IMR-90 (cell line): Measurements from ENCODE around the gene AMFR. TPM values are rescaled to one million over a fixed set of nuclear protein-coding genes. Genes with fewer than 3 reads are reported as not detected.

ENCODE experiments used
- ATAC-seq: fragments of 200-7000 bp; cut with Tn5 transposase; 2 replicates; pipeline ENCODE4 v1.9.1; 2020; ENCODE audit warnings: low read depth, mild to moderate bottlenecking, moderate library complexity
- BruUV-seq: library from RNA; stranded (reverse); fragments of 400-500 nt; replicated peaks from 2 replicates; lab custom pipeline; 2021; lab: Mats Ljungman, UMichigan
- CTCF ChIA-PET: fragments of 300-600 bp; formaldehyde crosslinking; extraction: SDS; loops from one replicate; lab custom pipeline; 2021; ENCODE audit warnings: antibody characterized with exemption; lab: Yijun Ruan, JAX
- POLR2A ChIA-PET: fragments of 300-600 bp; sonication (Branson Sonifier 250); formaldehyde crosslinking; loops from one replicate; lab custom pipeline; 2022; ENCODE audit warnings: antibody characterized with exemption; ENCODE audit not compliant: unreplicated experiment; lab: Charles Lee
- DNase-seq: peaks from one replicate; pipeline ENCODE4 v3.0.0; 2013
- H2AFZ ChIP-seq: replicated peaks from 2 replicates; pipeline ENCODE3; 2013; ENCODE audit warnings: low read length, mild to moderate bottlenecking; ENCODE audit not compliant: poor library complexity
- H2AK5ac ChIP-seq: 2 replicates; pipeline ENCODE4 v1.6.1; 2013; ENCODE audit warnings: low read depth, low read length, inconsistent platforms
- H2AK9ac ChIP-seq: replicated peaks from 2 replicates; pipeline ENCODE3; 2013; ENCODE audit warnings: mild to moderate bottlenecking, low read depth, low read length, moderate library complexity; ENCODE audit not compliant: poor library complexity
- H2BK120ac ChIP-seq: 2 replicates; pipeline ENCODE4 v1.6.1; 2013; ENCODE audit warnings: low read depth, low read length, inconsistent platforms
- H2BK15ac ChIP-seq: 3 replicates; pipeline ENCODE4 v1.6.1; 2013; ENCODE audit warnings: low read depth, low read length, inconsistent platforms
- H2BK20ac ChIP-seq: 2 replicates; pipeline ENCODE4 v1.6.1; 2013; ENCODE audit warnings: low read depth, mild to moderate bottlenecking, inconsistent platforms, low read length, moderate library complexity
- H2BK5ac ChIP-seq: 2 replicates; pipeline ENCODE4 v1.6.1; 2013; ENCODE audit warnings: mild to moderate bottlenecking, low read depth, low read length, inconsistent platforms; ENCODE audit not compliant: poor library complexity, severe bottlenecking
- H3K14ac ChIP-seq: replicated peaks from 2 replicates; pipeline ENCODE4 v1.6.1; 2013; ENCODE audit warnings: low read depth, low read length, inconsistent platforms
- H3K18ac ChIP-seq: 2 replicates; pipeline ENCODE4 v1.6.1; 2013; ENCODE audit warnings: low read depth, low read length, control low read depth
- H3K23ac ChIP-seq: 2 replicates; pipeline ENCODE4 v1.6.1; 2013; ENCODE audit warnings: low read depth, low read length, inconsistent platforms
- H3K27ac ChIP-seq: 2 replicates; pipeline ENCODE4 v1.5.1; 2013; ENCODE audit warnings: mild to moderate bottlenecking, control low read depth, low read length; ENCODE audit not compliant: insufficient read depth
- H3K27me3 ChIP-seq: 2 replicates; pipeline ENCODE4 v1.6.1; 2013; ENCODE audit warnings: low read length; ENCODE audit not compliant: control insufficient read depth, insufficient read depth
- H3K36me3 ChIP-seq: 2 replicates; pipeline ENCODE4 v1.6.1; 2013; ENCODE audit warnings: low read length, mixed read lengths; ENCODE audit not compliant: control insufficient read depth, insufficient read depth
- H3K4ac ChIP-seq: 2 replicates; pipeline ENCODE4 v1.6.1; 2013; ENCODE audit warnings: low read depth, low read length, inconsistent platforms
- H3K4me1 ChIP-seq: 2 replicates; pipeline ENCODE4 v1.6.1; 2013; ENCODE audit warnings: low read length, mixed read lengths; ENCODE audit not compliant: control insufficient read depth, insufficient read depth
- H3K4me2 ChIP-seq: 2 replicates; pipeline ENCODE4 v1.6.1; 2013; ENCODE audit warnings: low read depth, mild to moderate bottlenecking, control low read depth, low read length, moderate library complexity
- H3K4me3 ChIP-seq: 2 replicates; pipeline ENCODE4 v1.5.1; 2013; ENCODE audit warnings: low read depth, mild to moderate bottlenecking, control low read depth, low read length, moderate library complexity; ENCODE audit not compliant: insufficient read depth
- H3K56ac ChIP-seq: 2 replicates; pipeline ENCODE4 v1.6.1; 2013; ENCODE audit warnings: low read length, inconsistent platforms; ENCODE audit not compliant: insufficient read depth; ENCODE audit errors: extremely low read depth
- H3K79me1 ChIP-seq, 2 experiments: 2 replicates each; pipeline ENCODE4 v1.6.1; 2013; ENCODE audit warnings: low read length in 2 of 2, inconsistent platforms in 1 of 2, low read depth in 1 of 2
- H3K9ac ChIP-seq: 2 replicates; pipeline ENCODE4 v1.6.1; 2013; ENCODE audit warnings: low read depth, low read length, control low read depth
- H3K9me1 ChIP-seq: 2 replicates; pipeline ENCODE4 v1.6.1; 2013; ENCODE audit warnings: low read length, inconsistent platforms; ENCODE audit not compliant: insufficient read depth
- H3K9me3 ChIP-seq: 2 replicates; pipeline ENCODE4 v1.6.1; 2013; ENCODE audit warnings: low read length; ENCODE audit not compliant: control insufficient read depth, insufficient read depth
- H4K20me1 ChIP-seq: 2 replicates; pipeline ENCODE4 v1.6.1; 2013; ENCODE audit warnings: low read length, inconsistent platforms; ENCODE audit not compliant: insufficient read depth
- H4K5ac ChIP-seq: 2 replicates; pipeline ENCODE4 v1.6.1; 2013; ENCODE audit warnings: mild to moderate bottlenecking, low read depth, low read length, control low read depth
- H4K8ac ChIP-seq, 2 experiments: 2 replicates each; pipeline ENCODE4 v1.6.1; 2013; ENCODE audit warnings: low read depth in 2 of 2, low read length in 2 of 2, control low read depth in 1 of 2, inconsistent platforms in 1 of 2
- H4K91ac ChIP-seq: 2 replicates; pipeline ENCODE4 v1.6.1; 2013; ENCODE audit warnings: low read depth, low read length, inconsistent platforms; ENCODE audit not compliant: insufficient read depth
- BHLHE40 ChIP-seq: fragments of 150-350 bp; IDR thresholded peaks from 2 replicates; pipeline ENCODE4 v1.6.1; 2016; ENCODE audit warnings: mild to moderate bottlenecking, low read depth, low read length
- CEBPB ChIP-seq: IDR thresholded peaks from 2 replicates; pipeline ENCODE4 v1.6.1; 2012; ENCODE audit warnings: low read depth, low read length, improper control_type of control experiment
- CHD1 ChIP-seq: IDR thresholded peaks from 2 replicates; pipeline ENCODE4 v1.6.1; 2012; ENCODE audit warnings: low read depth, low read length, improper control_type of control experiment
- FOS ChIP-seq: fragments of 150-350 bp; IDR thresholded peaks from 2 replicates; pipeline ENCODE4 v1.6.1; 2016; ENCODE audit warnings: low read depth, low read length
- MAFK ChIP-seq: IDR thresholded peaks from 2 replicates; pipeline ENCODE4 v1.6.1; 2012; ENCODE audit warnings: low read depth, low read length, improper control_type of control experiment
- MAZ ChIP-seq: IDR thresholded peaks from 2 replicates; pipeline ENCODE4 v1.6.1; 2012; ENCODE audit warnings: low read depth, mild to moderate bottlenecking, low read length, improper control_type of control experiment, moderate library complexity, borderline replicate concordance
- MXI1 ChIP-seq: IDR thresholded peaks from 2 replicates; pipeline ENCODE4 v1.6.1; 2012; ENCODE audit warnings: low read depth, mild to moderate bottlenecking, low read length, moderate library complexity, borderline replicate concordance
- NFE2L2 ChIP-seq: fragments of 150-350 bp; IDR thresholded peaks from 2 replicates; pipeline ENCODE4 v1.6.1; 2016; ENCODE audit warnings: low read depth, mild to moderate bottlenecking, low read length
- POLR2A ChIP-seq: IDR thresholded peaks from 2 replicates; pipeline ENCODE4 v1.6.1; 2012; ENCODE audit warnings: mild to moderate bottlenecking, low read depth, low read length
- RAD21 ChIP-seq: IDR thresholded peaks from 2 replicates; pipeline ENCODE4 v1.6.1; 2012; ENCODE audit warnings: low read length, improper control_type of control experiment
- RCOR1 ChIP-seq: IDR thresholded peaks from 2 replicates; pipeline ENCODE4 v1.6.1; 2012; ENCODE audit warnings: mild to moderate bottlenecking, low read length, improper control_type of control experiment; ENCODE audit not compliant: insufficient replicate concordance
- RFX5 ChIP-seq: IDR thresholded peaks from 2 replicates; pipeline ENCODE4 v1.8.0; 2012; ENCODE audit warnings: low read depth, mild to moderate bottlenecking, low read length, moderate library complexity
- dilution Hi-C: fragments of 300-500 bp; cut with HindIII; formaldehyde crosslinking; loops from one replicate; pipeline ENCODE4 v1.14.3; 2018; ENCODE audit warnings: low sequenced_read_pairs; ENCODE audit not compliant: unreplicated experiment
- in situ Hi-C: fragments of 300-500 bp; cut with MboI; formaldehyde crosslinking; loops from 3 replicates; pipeline ENCODE4 v1.14.3; 2019; ENCODE audit warnings: low sequenced_read_pairs, inconsistent platforms, mixed read lengths
- intact Hi-C: fragments of 100-400 bp; cut with micrococcal nuclease; formaldehyde crosslinking; loops from 2 replicates; pipeline ENCODE4 v1.10.0; 2022
- polyA plus RNA-seq, 3 experiments: library from polyadenylated mRNA; depleted of rRNA; stranded (reverse); fragments of >200 nt; gene quantifications; 2 replicates each; pipeline ENCODE4 v1.2.3, GENCODE V29; 2012; ENCODE audit warnings: low replicate concordance in 1 of 3
- total RNA-seq: library from RNA; depleted of rRNA; stranded (reverse); fragments of >200 nt; gene quantifications from 2 replicates; pipeline ENCODE4 v1.2.3, GENCODE V29; 2012
- TF ChIP-seq, protein P1 (sequence below): fragments of 150-350 bp; IDR thresholded peaks from 2 replicates; pipeline ENCODE4 v1.6.1; 2016; ENCODE audit warnings: low read depth, mild to moderate bottlenecking, low read length, moderate library complexity, borderline replicate concordance
- TF ChIP-seq, protein P2 (sequence below): conservative IDR thresholded peaks from 2 replicates; pipeline ENCODE4 v1.5.1; 2012; ENCODE audit warnings: mild to moderate bottlenecking, low read depth, low read length, improper control_type of control experiment
- TF ChIP-seq, protein P3 (sequence below): fragments of 150-350 bp; IDR thresholded peaks from 2 replicates; pipeline ENCODE4 v1.6.1; 2017; ENCODE audit warnings: mild to moderate bottlenecking, antibody characterized with exemption, low read length, low read depth

The AMFR gene
- total and polyA plus RNA-seq, 2 of the 4 experiments (the other 2 are of a cell fraction): 60.7 to 216 TPM

DNA sequence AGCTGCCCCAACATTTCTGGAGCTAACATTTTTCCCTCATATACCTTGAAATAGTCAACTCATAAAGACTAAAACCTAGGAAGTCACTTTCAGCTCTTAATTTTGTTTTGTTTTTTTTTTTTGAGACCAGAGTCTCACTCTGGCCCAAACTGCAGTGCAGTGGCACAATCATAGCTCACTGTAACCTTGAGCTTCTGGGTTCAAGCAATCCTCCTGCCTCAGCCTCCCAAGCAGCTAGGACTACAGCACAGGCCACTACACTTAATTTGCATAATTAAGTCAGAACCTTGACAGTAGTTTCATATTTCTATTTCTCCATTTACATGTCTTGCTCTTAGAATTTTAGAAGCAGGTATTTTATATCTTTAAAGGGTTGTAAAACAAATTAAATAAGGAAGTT lies 4.7 kb downstream of the AMFR start:
- Histone ChIP-seq H3K27ac (no peak overlapping the region), H2AK5ac (no peak overlapping the region), H2BK15ac (no peak overlapping the region), H3K4me2 (no peak overlapping the region), H2BK120ac (no peak overlapping the region), H3K56ac (no peak overlapping the region), H2AFZ (no peak overlapping the region), H3K27me3 (no peaks in the 10 kb centered on the region), H3K23ac (no peak overlapping the region), H4K91ac (no peak overlapping the region), H3K9me3 (no peaks in the 10 kb centered on the region), H3K36me3 (no peaks in the 10 kb centered on the region), H3K4ac (no peak overlapping the region), H3K18ac (no peak overlapping the region), H3K14ac (no peak overlapping the region), H3K4me1 (peaks cover 16% of the 10 kb centered on the region), H4K20me1 (peaks cover 52% of the 10 kb centered on the region), H2BK5ac (no peak overlapping the region), H3K79me1 (peaks cover 11 to 66% of the 10 kb centered on the region in 2 experiments), H3K4me3 (no peak overlapping the region), H2AK9ac (no peak overlapping the region), H3K9me1 (peaks cover 20% of the 10 kb centered on the region), H2BK20ac (no peak overlapping the region), H4K8ac (no peak overlapping the region), H3K9ac (no peak overlapping the region), H4K5ac (no peak overlapping the region)
- CTCF ChIA-PET: no interaction called here
- in situ Hi-C loops: no loop called here
- dilution Hi-C loops: no loop called here
- no TSS peak for BruUV-seq
- intact Hi-C loops: no loop called here
- TF ChIP-seq POLR2A (no peak), NFE2L2 (no peak), RFX5 (no peak), BHLHE40 (no peak), RAD21 (no peak), MAZ (no peak), MXI1 (no peak), CHD1 (no peak), FOS (no peak), MAFK (no peak), CEBPB (no peak), RCOR1 (no peak)
- TF ChIP-seq, protein P1, sequence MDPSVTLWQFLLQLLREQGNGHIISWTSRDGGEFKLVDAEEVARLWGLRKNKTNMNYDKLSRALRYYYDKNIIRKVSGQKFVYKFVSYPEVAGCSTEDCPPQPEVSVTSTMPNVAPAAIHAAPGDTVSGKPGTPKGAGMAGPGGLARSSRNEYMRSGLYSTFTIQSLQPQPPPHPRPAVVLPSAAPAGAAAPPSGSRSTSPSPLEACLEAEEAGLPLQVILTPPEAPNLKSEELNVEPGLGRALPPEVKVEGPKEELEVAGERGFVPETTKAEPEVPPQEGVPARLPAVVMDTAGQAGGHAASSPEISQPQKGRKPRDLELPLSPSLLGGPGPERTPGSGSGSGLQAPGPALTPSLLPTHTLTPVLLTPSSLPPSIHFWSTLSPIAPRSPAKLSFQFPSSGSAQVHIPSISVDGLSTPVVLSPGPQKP: no peak
- TF ChIP-seq, protein P2, sequence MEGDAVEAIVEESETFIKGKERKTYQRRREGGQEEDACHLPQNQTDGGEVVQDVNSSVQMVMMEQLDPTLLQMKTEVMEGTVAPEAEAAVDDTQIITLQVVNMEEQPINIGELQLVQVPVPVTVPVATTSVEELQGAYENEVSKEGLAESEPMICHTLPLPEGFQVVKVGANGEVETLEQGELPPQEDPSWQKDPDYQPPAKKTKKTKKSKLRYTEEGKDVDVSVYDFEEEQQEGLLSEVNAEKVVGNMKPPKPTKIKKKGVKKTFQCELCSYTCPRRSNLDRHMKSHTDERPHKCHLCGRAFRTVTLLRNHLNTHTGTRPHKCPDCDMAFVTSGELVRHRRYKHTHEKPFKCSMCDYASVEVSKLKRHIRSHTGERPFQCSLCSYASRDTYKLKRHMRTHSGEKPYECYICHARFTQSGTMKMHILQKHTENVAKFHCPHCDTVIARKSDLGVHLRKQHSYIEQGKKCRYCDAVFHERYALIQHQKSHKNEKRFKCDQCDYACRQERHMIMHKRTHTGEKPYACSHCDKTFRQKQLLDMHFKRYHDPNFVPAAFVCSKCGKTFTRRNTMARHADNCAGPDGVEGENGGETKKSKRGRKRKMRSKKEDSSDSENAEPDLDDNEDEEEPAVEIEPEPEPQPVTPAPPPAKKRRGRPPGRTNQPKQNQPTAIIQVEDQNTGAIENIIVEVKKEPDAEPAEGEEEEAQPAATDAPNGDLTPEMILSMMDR: no peak
- TF ChIP-seq, protein P3, sequence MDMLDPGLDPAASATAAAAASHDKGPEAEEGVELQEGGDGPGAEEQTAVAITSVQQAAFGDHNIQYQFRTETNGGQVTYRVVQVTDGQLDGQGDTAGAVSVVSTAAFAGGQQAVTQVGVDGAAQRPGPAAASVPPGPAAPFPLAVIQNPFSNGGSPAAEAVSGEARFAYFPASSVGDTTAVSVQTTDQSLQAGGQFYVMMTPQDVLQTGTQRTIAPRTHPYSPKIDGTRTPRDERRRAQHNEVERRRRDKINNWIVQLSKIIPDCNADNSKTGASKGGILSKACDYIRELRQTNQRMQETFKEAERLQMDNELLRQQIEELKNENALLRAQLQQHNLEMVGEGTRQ: no peak
- DNase-seq: no peak
- ATAC-seq: no peak
- POLR2A ChIA-PET: no interaction called here
